D341Med (cell line): Measurements from ENCODE around the gene RRAS2.

Experiments
- DNase-seq: peaks from one replicate; pipeline ENCODE4 v3.0.0; 2012; ENCODE audit warnings: low spot score

RRAS2 gene

GRCh38 chr11:14336507-14337503, 22.2 kb downstream of the RRAS2 start:
- DNase-seq: no peak

- DNase-seq: no peak
These were observed 23.3 kb downstream of the RRAS2 start for GRCh38 chr11:14335712-14336111.

GRCh38 chr11:14334893-14335292, 24.1 kb downstream of the RRAS2 start:
- DNase-seq: no peak

- no peak for DNase-seq
These were observed 24.8 kb downstream of the RRAS2 start for GRCh38 chr11:14334192-14334591.

GRCh38 chr11:14331476-14332136, 27.4 kb downstream of the RRAS2 start:
- DNase-seq: no peak

GRCh38 chr11:14330881-14331280, 28.1 kb downstream of the RRAS2 start:
- no peak for DNase-seq

GRCh38 chr11:14329702-14330101, 29.3 kb downstream of the RRAS2 start:
- no peak for DNase-seq

- DNase-seq: no peak
These were observed 31.9 kb downstream of the RRAS2 start for GRCh38 chr11:14327116-14327515.

- no peak for DNase-seq
These were observed 35.8 kb downstream of the RRAS2 start for GRCh38 chr11:14323118-14323676.

- no peak for DNase-seq
These were observed 36.5 kb downstream of the RRAS2 start for GRCh38 chr11:14322510-14322909.

GRCh38 chr11:14320020-14320419, 39.0 kb downstream of the RRAS2 start:
- DNase-seq: no peak

GRCh38 chr11:14318581-14318981, 40.4 kb downstream of the RRAS2 start:
- no peak for DNase-seq

GRCh38 chr11:14317659-14318325, 41.2 kb downstream of the RRAS2 start:
- DNase-seq: no peak

- no peak for DNase-seq
These were observed 43.9 kb downstream of the RRAS2 start for GRCh38 chr11:14315130-14315529.

- no peak for DNase-seq
These were observed 44.9 kb downstream of the RRAS2 start for GRCh38 chr11:14314127-14314526.

- no peak for DNase-seq
These were observed 46.1 kb downstream of the RRAS2 start for GRCh38 chr11:14312736-14313438.

- DNase-seq: no peak
These were observed 48.3 kb downstream of the RRAS2 start for GRCh38 chr11:14310679-14311078.

GRCh38 chr11:14309425-14310192, 49.4 kb downstream of the RRAS2 start:
- DNase-seq: no peak

- DNase-seq: no peak
These were observed 50.0 kb downstream of the RRAS2 start for GRCh38 chr11:14308897-14309387.

GRCh38 chr11:14308114-14308896, 50.7 kb downstream of the RRAS2 start:
- DNase-seq: peak; percentile 48
